WTC11 (cell line): ENCODE data around the gene PLCE1. TPM values are rescaled to one million over a fixed set of nuclear protein-coding genes. Genes with fewer than 3 reads are reported as not detected.

ENCODE experiments used
- ATAC-seq: fragments of 200-7000 bp; cut with Tn5 transposase; 2 replicates; pipeline ENCODE4 v1.10.0; 2021; ENCODE audit warnings: mild to moderate bottlenecking, moderate library complexity
- CTCF ChIA-PET: fragments of 300-600 bp; sonication (Branson Sonifier 250); formaldehyde crosslinking; loops from one replicate; lab custom pipeline; 2021; ENCODE audit warnings: antibody characterized with exemption; lab: Charles Lee
- POLR2A ChIA-PET: fragments of 350-600 bp; sonication (Branson Sonifier 250); formaldehyde crosslinking; loops from one replicate; lab custom pipeline; 2021; ENCODE audit warnings: antibody characterized with exemption; lab: Charles Lee
- DNase-seq: peaks from one replicate; pipeline ENCODE4 v3.0.0; 2021; ENCODE audit warnings: low spot score
- H3K27ac Mint-ChIP-seq: 2 replicates; pipeline ENCODE4 v1.8.0; 2021; ENCODE audit warnings: mixed read lengths
- H3K27me3 Mint-ChIP-seq: 2 replicates; pipeline ENCODE4 v1.8.0; 2021; ENCODE audit warnings: low read depth, mild to moderate bottlenecking, moderate library complexity, mixed read lengths
- H3K36me3 Mint-ChIP-seq: 2 replicates; pipeline ENCODE4 v1.8.0; 2021; ENCODE audit warnings: mixed read lengths
- H3K4me1 Mint-ChIP-seq: 2 replicates; pipeline ENCODE4 v1.8.0; 2022; ENCODE audit warnings: mixed read lengths
- H3K4me3 Mint-ChIP-seq: 2 replicates; pipeline ENCODE4 v1.8.0; 2021; ENCODE audit warnings: mild to moderate bottlenecking, moderate library complexity, mixed read lengths
- H3K9me3 Mint-ChIP-seq: 2 replicates; pipeline ENCODE4 v1.8.0; 2021; ENCODE audit warnings: mixed read lengths
- AFF4 ChIP-seq: sonication (generic); formaldehyde crosslinking; IDR thresholded peaks from 2 replicates; pipeline ENCODE4 v1.8.1; 2023; ENCODE audit warnings: mild to moderate bottlenecking, missing genetic modification reagents, borderline replicate concordance
- ATF1 ChIP-seq: sonication (generic); formaldehyde crosslinking; IDR thresholded peaks from 2 replicates; pipeline ENCODE4 v1.8.1; 2023; ENCODE audit warnings: mild to moderate bottlenecking, moderate library complexity, missing genetic modification reagents
- EMX1 ChIP-seq: fragments of 250-450 bp; sonication (Bioruptor Pico); IDR thresholded peaks from 2 replicates; pipeline ENCODE4 v1.8.0; 2021; ENCODE audit warnings: mild to moderate bottlenecking
- ESRRA ChIP-seq: sonication (generic); formaldehyde crosslinking; IDR thresholded peaks from 2 replicates; pipeline ENCODE4 v1.8.1; 2022; ENCODE audit warnings: mild to moderate bottlenecking, missing genetic modification reagents, borderline replicate concordance
- HMGA2 ChIP-seq: fragments of 250-450 bp; sonication (Bioruptor Pico); IDR thresholded peaks from 2 replicates; pipeline ENCODE4 v1.4.0; 2021; ENCODE audit warnings: mild to moderate bottlenecking, moderate library complexity
- JAZF1 ChIP-seq: fragments of 250-450 bp; sonication (Bioruptor Pico); IDR thresholded peaks from 2 replicates; pipeline ENCODE4 v1.9.0; 2021; ENCODE audit warnings: moderate library complexity, mild to moderate bottlenecking, inconsistent platforms
- MXD4 ChIP-seq: fragments of 250-450 bp; sonication (Bioruptor Pico); IDR thresholded peaks from 2 replicates; pipeline ENCODE4 v1.8.0; 2021; ENCODE audit warnings: mild to moderate bottlenecking, moderate library complexity, borderline replicate concordance
- NR1H2 ChIP-seq: sonication (generic); formaldehyde crosslinking; IDR thresholded peaks from 2 replicates; pipeline ENCODE4 v1.9.0; 2021; ENCODE audit warnings: mild to moderate bottlenecking, moderate library complexity, missing genetic modification reagents
- NR3C1 ChIP-seq: sonication (generic); formaldehyde crosslinking; conservative IDR thresholded peaks from 2 replicates; pipeline ENCODE4 v1.8.1; 2023; ENCODE audit warnings: low read depth, mild to moderate bottlenecking, missing genetic modification reagents
- PREB ChIP-seq: sonication (generic); formaldehyde crosslinking; IDR thresholded peaks from 2 replicates; pipeline ENCODE4 v1.8.1; 2022; ENCODE audit warnings: mild to moderate bottlenecking, missing genetic modification reagents, moderate library complexity, borderline replicate concordance
- TEAD1 ChIP-seq: sonication (generic); formaldehyde crosslinking; IDR thresholded peaks from 2 replicates; pipeline ENCODE4 v1.8.0; 2022; ENCODE audit warnings: mild to moderate bottlenecking, missing genetic modification reagents
- TP53 ChIP-seq: sonication (generic); formaldehyde crosslinking; IDR thresholded peaks from 2 replicates; pipeline ENCODE4 v1.8.1; 2023; ENCODE audit warnings: mild to moderate bottlenecking, missing genetic modification reagents
- ZNF423 ChIP-seq: fragments of 250-450 bp; sonication (Bioruptor Pico); IDR thresholded peaks from 2 replicates; pipeline ENCODE4 v2.1.2; 2022; ENCODE audit warnings: mild to moderate bottlenecking, moderate library complexity
- ZNF671 ChIP-seq: fragments of 250-450 bp; sonication (Bioruptor Pico); IDR thresholded peaks from 2 replicates; pipeline ENCODE4 v1.8.0; 2021; ENCODE audit warnings: mild to moderate bottlenecking
- total RNA-seq: library from RNA; stranded (reverse); gene quantifications from 3 replicates; pipeline ENCODE4 v1.2.3, GENCODE V29; 2021
- TF ChIP-seq, protein P1 (sequence below): sonication (generic); formaldehyde crosslinking; IDR thresholded peaks from 2 replicates; pipeline ENCODE4 v1.8.1; 2022; ENCODE audit warnings: missing genetic modification reagents, borderline replicate concordance
- TF ChIP-seq, protein P2 (sequence below): fragments of 250-450 bp; sonication (Bioruptor Pico); IDR thresholded peaks from 2 replicates; pipeline ENCODE4 v1.9.0; 2021; ENCODE audit warnings: mild to moderate bottlenecking, borderline replicate concordance
- TF ChIP-seq, protein P3 (sequence below): sonication (generic); formaldehyde crosslinking; IDR thresholded peaks from 2 replicates; pipeline ENCODE4 v1.8.0; 2022; ENCODE audit warnings: mild to moderate bottlenecking, missing genetic modification reagents
- TF ChIP-seq, protein P4 (sequence below): sonication (generic); formaldehyde crosslinking; IDR thresholded peaks from 2 replicates; pipeline ENCODE4 v1.8.1; 2023; ENCODE audit warnings: mild to moderate bottlenecking, moderate library complexity, missing genetic modification reagents

The PLCE1 gene
- total RNA-seq, 1 experiment from 2014 or later = 0.11 TPM

- H3K4me1 Mint-ChIP-seq = peaks cover 15% of the 10 kb centered on the region
- DNase-seq (no peak), ATAC-seq (no peak)
- H3K4me3 Mint-ChIP-seq = no peak overlapping the region
- H3K9me3 Mint-ChIP-seq = no peaks in the 10 kb centered on the region
- POLR2A ChIA-PET = no interaction called here
- H3K36me3 Mint-ChIP-seq = no peaks in the 10 kb centered on the region
- TF ChIP-seq MXD4 (CRISPR knock-in tag) (no peak), PREB (CRISPR knock-in tag) (no peak), AFF4 (CRISPR knock-in tag) (no peak)
- TF ChIP-seq, protein P1, sequence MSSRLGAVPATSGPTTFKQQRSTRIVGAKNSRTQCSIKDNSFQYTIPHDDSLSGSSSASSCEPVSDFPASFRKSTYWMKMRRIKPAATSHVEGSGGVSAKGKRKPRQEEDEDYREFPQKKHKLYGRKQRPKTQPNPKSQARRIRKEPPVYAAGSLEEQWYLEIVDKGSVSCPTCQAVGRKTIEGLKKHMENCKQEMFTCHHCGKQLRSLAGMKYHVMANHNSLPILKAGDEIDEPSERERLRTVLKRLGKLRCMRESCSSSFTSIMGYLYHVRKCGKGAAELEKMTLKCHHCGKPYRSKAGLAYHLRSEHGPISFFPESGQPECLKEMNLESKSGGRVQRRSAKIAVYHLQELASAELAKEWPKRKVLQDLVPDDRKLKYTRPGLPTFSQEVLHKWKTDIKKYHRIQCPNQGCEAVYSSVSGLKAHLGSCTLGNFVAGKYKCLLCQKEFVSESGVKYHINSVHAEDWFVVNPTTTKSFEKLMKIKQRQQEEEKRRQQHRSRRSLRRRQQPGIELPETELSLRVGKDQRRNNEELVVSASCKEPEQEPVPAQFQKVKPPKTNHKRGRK (CRISPR knock-in tag) = no peak
- TF ChIP-seq, protein P2, sequence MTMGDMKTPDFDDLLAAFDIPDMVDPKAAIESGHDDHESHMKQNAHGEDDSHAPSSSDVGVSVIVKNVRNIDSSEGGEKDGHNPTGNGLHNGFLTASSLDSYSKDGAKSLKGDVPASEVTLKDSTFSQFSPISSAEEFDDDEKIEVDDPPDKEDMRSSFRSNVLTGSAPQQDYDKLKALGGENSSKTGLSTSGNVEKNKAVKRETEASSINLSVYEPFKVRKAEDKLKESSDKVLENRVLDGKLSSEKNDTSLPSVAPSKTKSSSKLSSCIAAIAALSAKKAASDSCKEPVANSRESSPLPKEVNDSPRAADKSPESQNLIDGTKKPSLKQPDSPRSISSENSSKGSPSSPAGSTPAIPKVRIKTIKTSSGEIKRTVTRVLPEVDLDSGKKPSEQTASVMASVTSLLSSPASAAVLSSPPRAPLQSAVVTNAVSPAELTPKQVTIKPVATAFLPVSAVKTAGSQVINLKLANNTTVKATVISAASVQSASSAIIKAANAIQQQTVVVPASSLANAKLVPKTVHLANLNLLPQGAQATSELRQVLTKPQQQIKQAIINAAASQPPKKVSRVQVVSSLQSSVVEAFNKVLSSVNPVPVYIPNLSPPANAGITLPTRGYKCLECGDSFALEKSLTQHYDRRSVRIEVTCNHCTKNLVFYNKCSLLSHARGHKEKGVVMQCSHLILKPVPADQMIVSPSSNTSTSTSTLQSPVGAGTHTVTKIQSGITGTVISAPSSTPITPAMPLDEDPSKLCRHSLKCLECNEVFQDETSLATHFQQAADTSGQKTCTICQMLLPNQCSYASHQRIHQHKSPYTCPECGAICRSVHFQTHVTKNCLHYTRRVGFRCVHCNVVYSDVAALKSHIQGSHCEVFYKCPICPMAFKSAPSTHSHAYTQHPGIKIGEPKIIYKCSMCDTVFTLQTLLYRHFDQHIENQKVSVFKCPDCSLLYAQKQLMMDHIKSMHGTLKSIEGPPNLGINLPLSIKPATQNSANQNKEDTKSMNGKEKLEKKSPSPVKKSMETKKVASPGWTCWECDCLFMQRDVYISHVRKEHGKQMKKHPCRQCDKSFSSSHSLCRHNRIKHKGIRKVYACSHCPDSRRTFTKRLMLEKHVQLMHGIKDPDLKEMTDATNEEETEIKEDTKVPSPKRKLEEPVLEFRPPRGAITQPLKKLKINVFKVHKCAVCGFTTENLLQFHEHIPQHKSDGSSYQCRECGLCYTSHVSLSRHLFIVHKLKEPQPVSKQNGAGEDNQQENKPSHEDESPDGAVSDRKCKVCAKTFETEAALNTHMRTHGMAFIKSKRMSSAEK (CRISPR knock-in tag) = no peak
- H3K27me3 Mint-ChIP-seq = peaks cover 69% of the 10 kb centered on the region
- CTCF ChIA-PET = interaction anchor here (1.3 kb wide), 1 partner anchor 251 kb away, joined by 3 read pairs; no protein-coding TSS in a partner anchor
- H3K27ac Mint-ChIP-seq = no peak overlapping the region
Measured at GRCh38 chr10:93996551-93996950, 2.8 kb downstream of the PLCE1 start.

- Mint-ChIP-seq H3K36me3 (no peaks in the 10 kb centered on the region), H3K27me3 (peaks cover 59% of the 10 kb centered on the region)
Measured at GRCh38 chr10:93997546-93997945, 3.8 kb downstream of the PLCE1 start.

GRCh38 chr10:93999401-93999851 lies 5.7 kb downstream of the PLCE1 start:
- Mint-ChIP-seq H3K27ac (no peak overlapping the region), H3K27me3 (peaks cover 47% of the 10 kb centered on the region)
- TF ChIP-seq, protein P3, sequence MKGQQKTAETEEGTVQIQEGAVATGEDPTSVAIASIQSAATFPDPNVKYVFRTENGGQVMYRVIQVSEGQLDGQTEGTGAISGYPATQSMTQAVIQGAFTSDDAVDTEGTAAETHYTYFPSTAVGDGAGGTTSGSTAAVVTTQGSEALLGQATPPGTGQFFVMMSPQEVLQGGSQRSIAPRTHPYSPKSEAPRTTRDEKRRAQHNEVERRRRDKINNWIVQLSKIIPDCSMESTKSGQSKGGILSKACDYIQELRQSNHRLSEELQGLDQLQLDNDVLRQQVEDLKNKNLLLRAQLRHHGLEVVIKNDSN (CRISPR knock-in tag) = no peak
- TF ChIP-seq, protein P4, sequence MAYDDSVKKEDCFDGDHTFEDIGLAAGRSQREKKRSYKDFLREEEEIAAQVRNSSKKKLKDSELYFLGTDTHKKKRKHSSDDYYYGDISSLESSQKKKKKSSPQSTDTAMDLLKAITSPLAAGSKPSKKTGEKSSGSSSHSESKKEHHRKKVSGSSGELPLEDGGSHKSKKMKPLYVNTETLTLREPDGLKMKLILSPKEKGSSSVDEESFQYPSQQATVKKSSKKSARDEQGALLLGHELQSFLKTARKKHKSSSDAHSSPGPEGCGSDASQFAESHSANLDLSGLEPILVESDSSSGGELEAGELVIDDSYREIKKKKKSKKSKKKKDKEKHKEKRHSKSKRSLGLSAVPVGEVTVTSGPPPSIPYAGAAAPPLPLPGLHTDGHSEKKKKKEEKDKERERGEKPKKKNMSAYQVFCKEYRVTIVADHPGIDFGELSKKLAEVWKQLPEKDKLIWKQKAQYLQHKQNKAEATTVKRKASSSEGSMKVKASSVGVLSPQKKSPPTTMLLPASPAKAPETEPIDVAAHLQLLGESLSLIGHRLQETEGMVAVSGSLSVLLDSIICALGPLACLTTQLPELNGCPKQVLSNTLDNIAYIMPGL (CRISPR knock-in tag) = no peak
- TF ChIP-seq NR3C1 (no peak), TP53 (CRISPR knock-in tag) (no peak), NR1H2 (CRISPR knock-in tag) (no peak), ESRRA (CRISPR knock-in tag) (no peak), HMGA2 (CRISPR knock-in tag) (no peak), JAZF1 (CRISPR knock-in tag) (no peak), TEAD1 (CRISPR knock-in tag) (no peak), ZNF423 (CRISPR knock-in tag) (no peak), ATF1 (no peak), EMX1 (CRISPR knock-in tag) (no peak)
- TF ChIP-seq, all 79 proteins: peak for 0
- CTCF ChIA-PET = interaction anchor here (1.2 kb wide), 1 partner anchor 77 kb away, joined by 3 read pairs; no protein-coding TSS in a partner anchor
- POLR2A ChIA-PET = no interaction called here
- Mint-ChIP-seq H3K9me3 (no peaks in the 10 kb centered on the region), H3K4me1 (0 out of 2 replicates have a peak, but pooled peaks cover 2% of the 10 kb centered on the region), H3K4me3 (no peak overlapping the region), H3K36me3 (no peaks in the 10 kb centered on the region)
- ATAC-seq = peak; percentile 72
- DNase-seq = peak; percentile 32

More at GRCh38 chr10:93997546-93997945, 3.8 kb downstream of the PLCE1 start:
- Mint-ChIP-seq H3K4me3 (no peak overlapping the region), H3K4me1 (peaks cover 10% of the 10 kb centered on the region), H3K9me3 (no peaks in the 10 kb centered on the region), H3K27ac (no peak overlapping the region)
- ATAC-seq = no peak
- ChIA-PET POLR2A (no interaction called here), CTCF (interaction anchor here (0.7 kb wide), 1 partner anchor 322 kb away, joined by 5 read pairs; no protein-coding TSS in a partner anchor)
- no peak for TF ChIP-seq ZNF671 (CRISPR knock-in tag)
- DNase-seq = no peak
